GM12864 (cell line): Measurements from ENCODE around the gene MAD1L1.
"Not testable (repeated sequence)": the region's sequence is repeated elsewhere in the genome, so short reads cannot be mapped to it uniquely, and the experiment has no call there.

Experiments used
- DNase-seq: peaks from one replicate; pipeline ENCODE4 v3.0.0-alpha.2; 2011; ENCODE audit warnings: low read depth
- H3K4me3 ChIP-seq: 2 replicates; pipeline ENCODE4 v1.5.1; 2011; ENCODE audit warnings: mild to moderate bottlenecking, low read depth, low read length, control low read depth
- TF ChIP-seq, protein P1 (sequence below): IDR thresholded peaks from 2 replicates; pipeline ENCODE4 v1.5.1; 2011; ENCODE audit warnings: low read depth, mild to moderate bottlenecking, moderate library complexity, low read length, control low read depth, inconsistent platforms; ENCODE audit errors: missing control alignments

MAD1L1 gene

DNA sequence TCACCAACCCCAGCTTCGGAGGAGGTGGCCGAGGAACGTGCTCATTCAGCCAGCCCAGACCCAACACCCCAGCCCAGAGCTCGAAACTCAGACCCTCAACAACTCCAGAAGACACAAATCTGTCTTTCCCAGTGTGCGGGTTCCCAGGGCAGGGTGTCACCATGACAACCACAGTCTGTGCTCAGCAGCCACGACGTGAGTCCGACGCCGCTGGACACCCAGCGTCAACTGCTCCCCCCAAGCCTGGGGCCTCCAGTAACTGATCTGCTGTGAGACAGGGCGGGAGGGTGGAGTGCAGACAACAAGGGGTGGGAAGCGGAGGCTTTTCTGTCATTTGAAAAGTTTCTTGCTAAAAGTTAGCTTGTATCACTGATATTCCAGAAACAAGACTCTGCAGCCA lies 167.2 kb downstream of the MAD1L1 start:
- TF ChIP-seq, protein P1, sequence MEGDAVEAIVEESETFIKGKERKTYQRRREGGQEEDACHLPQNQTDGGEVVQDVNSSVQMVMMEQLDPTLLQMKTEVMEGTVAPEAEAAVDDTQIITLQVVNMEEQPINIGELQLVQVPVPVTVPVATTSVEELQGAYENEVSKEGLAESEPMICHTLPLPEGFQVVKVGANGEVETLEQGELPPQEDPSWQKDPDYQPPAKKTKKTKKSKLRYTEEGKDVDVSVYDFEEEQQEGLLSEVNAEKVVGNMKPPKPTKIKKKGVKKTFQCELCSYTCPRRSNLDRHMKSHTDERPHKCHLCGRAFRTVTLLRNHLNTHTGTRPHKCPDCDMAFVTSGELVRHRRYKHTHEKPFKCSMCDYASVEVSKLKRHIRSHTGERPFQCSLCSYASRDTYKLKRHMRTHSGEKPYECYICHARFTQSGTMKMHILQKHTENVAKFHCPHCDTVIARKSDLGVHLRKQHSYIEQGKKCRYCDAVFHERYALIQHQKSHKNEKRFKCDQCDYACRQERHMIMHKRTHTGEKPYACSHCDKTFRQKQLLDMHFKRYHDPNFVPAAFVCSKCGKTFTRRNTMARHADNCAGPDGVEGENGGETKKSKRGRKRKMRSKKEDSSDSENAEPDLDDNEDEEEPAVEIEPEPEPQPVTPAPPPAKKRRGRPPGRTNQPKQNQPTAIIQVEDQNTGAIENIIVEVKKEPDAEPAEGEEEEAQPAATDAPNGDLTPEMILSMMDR, result no peak
- no peak for DNase-seq

DNA sequence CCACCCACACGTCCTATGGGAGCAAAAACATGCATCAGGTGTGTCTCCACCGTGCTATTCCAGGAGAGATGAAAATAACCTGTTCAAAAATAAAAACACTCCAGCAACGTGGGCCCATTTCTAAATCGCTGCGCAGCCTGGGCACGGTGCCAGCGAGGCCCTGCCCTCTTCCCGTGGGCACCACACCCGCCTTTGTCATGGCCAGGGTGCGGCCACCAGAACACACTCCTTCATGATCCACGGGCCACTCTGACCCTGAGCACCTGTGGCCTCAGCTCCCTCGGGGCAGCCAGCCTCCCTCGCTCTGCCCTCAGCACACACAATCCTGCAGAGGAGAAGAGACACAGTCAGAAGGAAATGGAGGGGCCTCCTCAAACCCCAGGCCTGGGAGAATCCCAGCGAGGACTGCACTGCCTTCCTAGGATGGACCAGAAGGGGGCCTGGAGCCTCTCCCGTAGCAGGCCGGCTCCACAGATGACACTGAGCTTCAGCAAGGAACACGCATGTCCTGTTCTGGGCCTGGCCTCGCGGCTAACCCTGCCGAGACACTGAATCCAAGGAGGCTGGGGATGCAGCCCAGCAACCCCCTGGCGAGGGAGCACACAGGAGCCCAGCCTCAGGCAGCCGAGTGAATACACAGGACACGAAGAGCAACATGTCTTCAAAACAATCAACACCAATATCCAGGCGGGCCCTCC lies 169.0 kb downstream of the MAD1L1 start:
- no peak overlapping the region for H3K4me3 ChIP-seq
- DNase-seq, result no peak
- TF ChIP-seq, protein P1, result no peak

More for the DNA sequence above, 167.2 kb downstream of the MAD1L1 start:
- no peak overlapping the region for H3K4me3 ChIP-seq

DNA sequence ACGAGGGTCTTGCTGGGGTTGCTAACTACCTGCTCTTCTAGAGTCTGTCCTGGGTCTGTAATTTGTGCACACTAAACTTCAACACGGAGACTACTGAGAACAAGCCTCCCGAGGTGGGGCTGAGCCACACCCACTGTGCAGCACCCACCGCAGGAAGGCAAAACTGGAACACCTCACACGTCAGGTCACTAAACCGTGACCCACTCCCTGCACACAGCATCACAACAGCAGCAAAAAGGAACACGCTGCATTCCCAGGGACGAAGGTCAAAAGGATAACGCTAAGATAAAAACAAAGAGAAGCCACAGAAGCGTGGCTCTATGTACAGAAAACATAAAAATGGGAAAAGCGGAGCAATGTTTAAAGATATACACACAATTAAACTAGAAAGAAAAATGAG lies 170.1 kb downstream of the MAD1L1 start:
- DNase-seq, result no peak
- TF ChIP-seq, protein P1, result no peak
- H3K4me3 ChIP-seq, result no peak overlapping the region

DNA sequence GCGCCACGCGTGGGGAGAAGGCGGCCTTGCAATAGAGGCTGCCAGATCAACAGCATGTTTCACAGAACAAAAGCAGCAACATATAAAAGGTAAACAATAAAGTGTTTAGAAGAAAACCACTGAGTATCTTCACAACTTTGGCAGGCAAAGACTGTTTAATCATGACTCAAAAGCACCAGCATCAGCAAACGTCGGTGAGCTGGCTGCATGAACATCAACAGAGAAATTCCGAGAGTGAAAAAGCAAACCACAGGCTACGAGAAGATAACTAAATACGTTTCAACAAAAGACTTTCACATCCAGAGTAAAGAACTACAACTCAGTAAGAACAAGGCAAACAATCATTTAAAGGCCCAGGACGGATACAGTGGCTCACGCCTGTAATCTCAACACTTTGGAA lies 172.0 kb downstream of the MAD1L1 start:
- DNase-seq, result no peak
- no peak overlapping the region for H3K4me3 ChIP-seq
- TF ChIP-seq, protein P1, result no peak

DNA sequence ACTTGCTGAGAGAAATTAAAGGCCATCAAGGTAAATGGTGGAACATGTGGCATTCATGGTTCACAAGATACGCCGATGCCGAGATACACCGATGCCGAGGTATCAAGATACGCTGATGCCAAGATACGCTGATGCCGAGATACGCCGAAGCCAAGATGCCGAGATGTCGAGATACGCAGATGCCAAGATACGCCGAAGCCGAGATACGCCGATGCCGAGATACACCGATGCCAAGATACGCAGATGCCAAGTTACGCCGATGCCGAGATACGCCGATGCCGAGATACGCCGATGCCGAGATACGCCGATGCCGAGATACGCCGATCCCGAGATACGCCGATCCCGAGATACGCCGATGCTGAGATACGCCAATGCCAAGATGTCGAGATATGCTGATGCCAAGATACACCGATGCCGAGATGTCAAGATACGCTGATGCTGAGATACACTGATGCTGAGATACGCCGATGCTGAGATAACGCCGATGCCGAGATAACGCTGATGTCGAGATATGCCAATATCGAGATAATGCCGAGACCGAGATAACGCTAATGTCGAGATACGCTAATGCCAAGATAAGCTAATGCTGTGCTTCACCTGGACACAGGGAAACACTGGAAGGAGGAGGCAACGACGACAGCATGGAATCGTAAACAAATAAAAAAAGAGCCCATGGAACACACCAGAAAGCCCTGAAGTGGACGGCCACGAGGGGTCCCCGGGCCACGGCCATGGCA lies 172.6 kb downstream of the MAD1L1 start:
- no peak for DNase-seq
- TF ChIP-seq, protein P1, result no peak
- no peak overlapping the region for H3K4me3 ChIP-seq

DNA sequence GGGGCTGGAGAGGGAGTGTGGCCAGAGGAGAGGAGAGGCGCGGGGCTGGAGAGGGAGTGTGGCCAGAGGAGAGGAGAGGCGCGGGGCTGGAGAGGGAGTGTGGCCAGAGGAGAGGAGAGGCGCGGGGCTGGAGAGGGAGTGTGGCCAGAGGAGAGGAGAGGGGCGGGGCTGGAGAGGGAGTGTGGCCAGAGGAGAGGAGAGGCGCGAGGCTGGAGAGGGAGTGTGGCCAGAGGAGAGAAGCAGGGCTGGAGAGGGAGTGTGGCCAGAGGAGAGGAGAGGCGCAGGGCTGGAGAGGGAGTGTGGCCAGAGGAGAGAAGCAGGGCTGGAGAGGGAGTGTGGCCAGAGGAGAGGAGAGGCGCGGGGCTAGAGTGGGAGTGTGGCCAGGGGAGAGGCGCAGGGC lies 174.5 kb downstream of the MAD1L1 start:
- H3K4me3 ChIP-seq, DNase-seq: not testable (repeated sequence)

DNA sequence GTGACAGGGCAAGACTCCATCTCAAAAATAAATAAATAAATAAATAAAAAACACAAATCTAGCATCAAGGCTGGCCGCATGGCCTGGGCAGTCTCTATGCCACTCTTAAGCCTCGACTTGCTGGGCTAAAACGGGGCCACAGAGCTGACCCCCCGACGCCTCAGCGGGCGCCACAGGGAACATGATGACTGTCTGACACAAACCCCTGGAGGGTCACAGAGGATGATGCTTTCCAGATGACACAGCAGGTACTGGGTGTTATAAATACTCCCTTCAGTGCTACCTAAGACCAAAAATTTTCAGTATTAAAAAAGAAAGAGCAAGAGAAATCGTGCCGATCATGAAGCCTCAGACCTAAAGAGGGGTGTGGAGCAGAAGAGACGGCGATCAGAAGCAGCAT lies 176.8 kb downstream of the MAD1L1 start:
- H3K4me3 ChIP-seq, result no peak overlapping the region
- TF ChIP-seq, protein P1, result no peak

More for the DNA sequence above, 176.8 kb downstream of the MAD1L1 start:
- DNase-seq, result no peak
